ENCODE measurements around the gene DIAPH2. TPM values are rescaled to one million over a fixed set of nuclear protein-coding genes. Genes with fewer than 3 reads are reported as not detected.

Gene DIAPH2
- total and polyA plus RNA-seq, 2 donors (not counting 1 experiment from before 2014, with no cell fraction given) = 16.8 to 18.5 TPM

- H3K9me3 ChIP-seq (ENCODE audit: control insufficient read depth, insufficient read depth, low read depth, low read length) = no peaks in the 10 kb centered on the region
- no peaks in the 10 kb centered on the region for H3K4me1 ChIP-seq (ENCODE audit: control insufficient read depth, extremely low read depth, insufficient read depth, low read length)
- H3K4me3 ChIP-seq (replicated peaks in 1 of 4; ENCODE audit: control extremely low read depth in 1 of 4, insufficient read depth in 1 of 4, low read depth in 3 of 4, low read length in 4 of 4) = no peak overlapping the region
- no peak for DNase-seq (ENCODE audit: low read depth in 2 of 2)
- H3K27me3 ChIP-seq (ENCODE audit: control insufficient read depth, insufficient read depth, low read length) = no peaks in the 10 kb centered on the region
- TF ChIP-seq, protein P1, sequence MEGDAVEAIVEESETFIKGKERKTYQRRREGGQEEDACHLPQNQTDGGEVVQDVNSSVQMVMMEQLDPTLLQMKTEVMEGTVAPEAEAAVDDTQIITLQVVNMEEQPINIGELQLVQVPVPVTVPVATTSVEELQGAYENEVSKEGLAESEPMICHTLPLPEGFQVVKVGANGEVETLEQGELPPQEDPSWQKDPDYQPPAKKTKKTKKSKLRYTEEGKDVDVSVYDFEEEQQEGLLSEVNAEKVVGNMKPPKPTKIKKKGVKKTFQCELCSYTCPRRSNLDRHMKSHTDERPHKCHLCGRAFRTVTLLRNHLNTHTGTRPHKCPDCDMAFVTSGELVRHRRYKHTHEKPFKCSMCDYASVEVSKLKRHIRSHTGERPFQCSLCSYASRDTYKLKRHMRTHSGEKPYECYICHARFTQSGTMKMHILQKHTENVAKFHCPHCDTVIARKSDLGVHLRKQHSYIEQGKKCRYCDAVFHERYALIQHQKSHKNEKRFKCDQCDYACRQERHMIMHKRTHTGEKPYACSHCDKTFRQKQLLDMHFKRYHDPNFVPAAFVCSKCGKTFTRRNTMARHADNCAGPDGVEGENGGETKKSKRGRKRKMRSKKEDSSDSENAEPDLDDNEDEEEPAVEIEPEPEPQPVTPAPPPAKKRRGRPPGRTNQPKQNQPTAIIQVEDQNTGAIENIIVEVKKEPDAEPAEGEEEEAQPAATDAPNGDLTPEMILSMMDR (conservative IDR thresholded peaks at IDR 0.05 in 1 of 2, IDR thresholded peaks at IDR 0.05 in 1 of 2; ENCODE audit: low read depth in 1 of 2, low read length in 2 of 2) = no peak
- no peak for TF ChIP-seq EZH2 (IDR thresholded peaks at IDR 0.05; ENCODE audit: low read length, missing control alignments)
- no peaks in the 10 kb centered on the region for H3K36me3 ChIP-seq (ENCODE audit: control insufficient read depth, insufficient read depth, low read length)
- no peaks in the 10 kb centered on the region for H3K79me2 ChIP-seq (ENCODE audit: control insufficient read depth, insufficient read depth, low read length)
- no peaks in the 10 kb centered on the region for H4K20me1 ChIP-seq (ENCODE audit: control insufficient read depth, extremely low read depth, insufficient read depth, low read length)
- H3K4me2 ChIP-seq (ENCODE audit: extremely low read depth, insufficient read depth, low read length) = no peak overlapping the region
- no peak overlapping the region for H2AFZ ChIP-seq (ENCODE audit: low read length)
- no peak overlapping the region for H3K9ac ChIP-seq (ENCODE audit: insufficient read depth, low read length)
- H3K27ac ChIP-seq (ENCODE audit: insufficient read depth, low read length) = no peak overlapping the region
Measured at GRCh38 chrX:96792047-96792446, 107.4 kb downstream of the DIAPH2 start.

DNA sequence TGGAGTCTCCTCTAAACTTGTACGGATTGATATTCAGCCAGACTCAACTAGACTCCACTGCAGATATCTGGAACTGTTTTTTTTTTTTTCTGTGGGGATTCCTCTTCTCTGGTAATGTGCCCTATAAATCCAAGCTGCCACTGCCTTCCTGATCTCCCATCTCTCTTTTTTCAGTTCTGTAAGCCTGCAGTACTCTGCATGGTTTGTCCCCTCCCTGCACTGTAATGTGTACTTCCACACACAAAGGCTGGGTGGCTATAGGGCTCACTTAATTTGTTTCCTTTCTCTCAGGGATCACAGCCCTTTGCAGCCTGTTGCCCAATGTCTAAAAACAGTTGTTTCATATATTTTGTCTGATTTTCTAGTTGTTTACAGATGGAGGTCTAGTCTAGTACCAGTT is 114.3 kb downstream of the DIAPH2 start:
- H3K79me2 ChIP-seq (ENCODE audit: control insufficient read depth, insufficient read depth, low read length) = no peaks in the 10 kb centered on the region
- no peaks in the 10 kb centered on the region for H3K36me3 ChIP-seq (ENCODE audit: control insufficient read depth, insufficient read depth, low read length)
- H3K4me3 ChIP-seq (replicated peaks in 1 of 4; ENCODE audit: control extremely low read depth in 1 of 4, insufficient read depth in 1 of 4, low read depth in 3 of 4, low read length in 4 of 4) = no peak overlapping the region
- H3K4me2 ChIP-seq (ENCODE audit: extremely low read depth, insufficient read depth, low read length) = no peak overlapping the region
- H3K27me3 ChIP-seq (ENCODE audit: control insufficient read depth, insufficient read depth, low read length) = no peaks in the 10 kb centered on the region
- no peak overlapping the region for H2AFZ ChIP-seq (ENCODE audit: low read length)
- no peaks in the 10 kb centered on the region for H4K20me1 ChIP-seq (ENCODE audit: control insufficient read depth, extremely low read depth, insufficient read depth, low read length)
- DNase-seq (ENCODE audit: low read depth in 2 of 2) = no peak
- H3K27ac ChIP-seq (ENCODE audit: insufficient read depth, low read length) = no peak overlapping the region
- H3K4me1 ChIP-seq (ENCODE audit: control insufficient read depth, extremely low read depth, insufficient read depth, low read length) = no peaks in the 10 kb centered on the region
- TF ChIP-seq, protein P1 (conservative IDR thresholded peaks at IDR 0.05 in 1 of 2, IDR thresholded peaks at IDR 0.05 in 1 of 2; ENCODE audit: low read depth in 1 of 2, low read length in 2 of 2) = no peak
- TF ChIP-seq EZH2 (IDR thresholded peaks at IDR 0.05; ENCODE audit: low read length, missing control alignments) = no peak
- no peak overlapping the region for H3K9ac ChIP-seq (ENCODE audit: insufficient read depth, low read length)
- no peaks in the 10 kb centered on the region for H3K9me3 ChIP-seq (ENCODE audit: control insufficient read depth, insufficient read depth, low read depth, low read length)

DNA sequence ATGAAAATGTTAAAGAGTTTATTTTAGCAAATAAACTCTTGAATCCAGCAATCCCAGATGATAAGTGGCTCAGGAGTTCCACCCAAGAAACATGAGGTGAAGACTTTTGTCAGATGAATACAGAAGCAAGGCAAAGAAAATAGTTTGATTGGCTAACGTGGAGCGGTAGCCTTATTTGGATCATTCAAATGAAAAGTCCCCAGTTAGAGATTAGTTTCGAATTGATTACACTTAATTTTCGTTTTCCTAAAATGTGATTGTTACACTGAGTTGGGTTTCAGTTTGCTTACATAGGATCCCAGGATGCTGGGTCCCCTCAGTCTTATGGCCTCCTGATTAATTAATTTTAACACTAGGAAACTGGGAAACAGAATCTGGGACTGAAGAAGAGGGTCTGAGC is 122.7 kb downstream of the DIAPH2 start:
- Histone ChIP-seq H3K4me3 (replicated peaks in 1 of 4; ENCODE audit: control extremely low read depth in 1 of 4, insufficient read depth in 1 of 4, low read depth in 3 of 4, low read length in 4 of 4) (no peak overlapping the region), H3K27ac (ENCODE audit: insufficient read depth, low read length) (no peak overlapping the region), H2AFZ (ENCODE audit: low read length) (no peak overlapping the region), H3K36me3 (ENCODE audit: control insufficient read depth, insufficient read depth, low read length) (no peaks in the 10 kb centered on the region), H3K79me2 (ENCODE audit: control insufficient read depth, insufficient read depth, low read length) (no peaks in the 10 kb centered on the region), H3K9me3 (ENCODE audit: control insufficient read depth, insufficient read depth, low read depth, low read length) (no peaks in the 10 kb centered on the region), H3K27me3 (ENCODE audit: control insufficient read depth, insufficient read depth, low read length) (no peaks in the 10 kb centered on the region), H4K20me1 (ENCODE audit: control insufficient read depth, extremely low read depth, insufficient read depth, low read length) (no peaks in the 10 kb centered on the region), H3K9ac (ENCODE audit: insufficient read depth, low read length) (no peak overlapping the region), H3K4me2 (ENCODE audit: extremely low read depth, insufficient read depth, low read length) (no peak overlapping the region), H3K4me1 (ENCODE audit: control insufficient read depth, extremely low read depth, insufficient read depth, low read length) (no peaks in the 10 kb centered on the region)
- DNase-seq (ENCODE audit: low read depth in 2 of 2) = no peak
- TF ChIP-seq EZH2 (IDR thresholded peaks at IDR 0.05; ENCODE audit: low read length, missing control alignments) = no peak
- TF ChIP-seq, protein P1 (conservative IDR thresholded peaks at IDR 0.05 in 1 of 2, IDR thresholded peaks at IDR 0.05 in 1 of 2; ENCODE audit: low read depth in 1 of 2, low read length in 2 of 2) = no peak

Measured in fibroblast of lung (primary cell).